ENCODE results near the gene TMEM260.

TMEM260 gene

GRCh38 chr14:56579345-56580220, at the start of gene TMEM260:
Gene TMEM260 (plus strand): TSS chr14:56579798. CDS start chr14:56579915, 117 bp downstream.
- peak; percentile 71 to 90 (median 76) for DNase-seq

GRCh38 chr14:56532546-56532945, 47.1 kb upstream of the TMEM260 start:
- DNase-seq: no peak

GRCh38 chr14:56534656-56535055, 44.9 kb upstream of the TMEM260 start:
- no peak for DNase-seq

- DNase-seq: no peak
These were observed 39.7 kb upstream of the TMEM260 start for GRCh38 chr14:56539862-56540261.

- no peak for DNase-seq
These were observed 36.2 kb upstream of the TMEM260 start for GRCh38 chr14:56543436-56543835.

GRCh38 chr14:56549721-56550120, 29.9 kb upstream of the TMEM260 start:
- DNase-seq: no peak

- no peak for DNase-seq
These were observed 27.0 kb upstream of the TMEM260 start for GRCh38 chr14:56552615-56553014.

GRCh38 chr14:56554301-56554700, 25.3 kb upstream of the TMEM260 start:
- DNase-seq: no peak

GRCh38 chr14:56555921-56556570, 23.6 kb upstream of the TMEM260 start:
- DNase-seq: no peak

- DNase-seq: no peak
These were observed 20.4 kb upstream of the TMEM260 start for GRCh38 chr14:56559182-56559581.

GRCh38 chr14:56561606-56562005, 18.0 kb upstream of the TMEM260 start:
- no peak for DNase-seq

- no peak for DNase-seq
These were observed 16.7 kb upstream of the TMEM260 start for GRCh38 chr14:56562883-56563282.

GRCh38 chr14:56569174-56569573, 10.4 kb upstream of the TMEM260 start:
- no peak for DNase-seq

- DNase-seq: no peak
These were observed 9.3 kb upstream of the TMEM260 start for GRCh38 chr14:56570295-56570694.

GRCh38 chr14:56580221-56580711, 668 bp downstream of the TMEM260 start:
- DNase-seq: no peak

GRCh38 chr14:56581041-56581727, 1.6 kb downstream of the TMEM260 start:
- DNase-seq: no peak

- no peak for DNase-seq
These were observed 6.0 kb downstream of the TMEM260 start for GRCh38 chr14:56585461-56586084.

- DNase-seq: no peak
These were observed 8.1 kb downstream of the TMEM260 start for GRCh38 chr14:56587701-56588100.

GRCh38 chr14:56590535-56590960, 10.9 kb downstream of the TMEM260 start:
- DNase-seq: no peak

GRCh38 chr14:56592746-56593544, 13.3 kb downstream of the TMEM260 start:
- no peak for DNase-seq

- DNase-seq: no peak
These were observed 14.8 kb downstream of the TMEM260 start for GRCh38 chr14:56594428-56594827.

GRCh38 chr14:56598519-56598918, 18.9 kb downstream of the TMEM260 start:
- DNase-seq: no peak
